Natural killer cell (primary cell): Measurements from ENCODE around the gene MBD6. TPM values are rescaled to one million over a fixed set of nuclear protein-coding genes. Genes with fewer than 3 reads are reported as not detected.

ENCODE experiments used
- ATAC-seq, 3 donors: fragments of 150-1000 bp in 2 of 3; fragments of 200-7000 bp in 1 of 3; cut with Tn5 transposase; 1 replicate in 1 of 3; 2 replicates in 2 of 3; pipeline ENCODE4 v1.10.0; 2021; ENCODE audit warnings: mild to moderate bottlenecking in 2 of 3, moderate library complexity in 2 of 3
- DNase-seq, 2 donors: peaks; one replicate each; pipeline versions ENCODE4 v3.0.0 to v3.0.0-alpha.2; 2013 to 2021; ENCODE audit warnings: mixed read lengths in 1 of 2
- H3K27ac ChIP-seq: one replicate; pipeline ENCODE4 v1.5.1; 2013; ENCODE audit warnings: mild to moderate bottlenecking, low read length
- H3K27me3 ChIP-seq: one replicate; pipeline ENCODE4 v1.6.1; 2013; ENCODE audit warnings: low read length; ENCODE audit not compliant: control insufficient read depth, insufficient read depth
- H3K36me3 ChIP-seq: one replicate; pipeline ENCODE4 v1.6.1; 2013; ENCODE audit warnings: low read length; ENCODE audit not compliant: control insufficient read depth, insufficient read depth
- H3K4me1 ChIP-seq: one replicate; pipeline ENCODE4 v1.6.1; 2013; ENCODE audit warnings: low read length; ENCODE audit not compliant: control insufficient read depth, insufficient read depth
- H3K4me3 ChIP-seq: one replicate; pipeline ENCODE4 v1.5.1; 2013; ENCODE audit warnings: low read length
- H3K9me3 ChIP-seq: one replicate; pipeline ENCODE4 v1.6.1; 2013; ENCODE audit warnings: low read length; ENCODE audit not compliant: control insufficient read depth, insufficient read depth
- H3K27ac Mint-ChIP-seq, 2 donors: one replicate each; pipeline ENCODE4 v1.8.0; 2022; ENCODE audit warnings: mild to moderate bottlenecking in 2 of 2, mixed read lengths in 2 of 2, moderate library complexity in 1 of 2
- H3K27me3 Mint-ChIP-seq, 2 donors: one replicate each; pipeline ENCODE4 v1.8.0; 2022; ENCODE audit warnings: low read depth in 2 of 2, mixed read lengths in 2 of 2
- H3K36me3 Mint-ChIP-seq: one replicate; pipeline ENCODE4 v1.8.0; 2022; ENCODE audit warnings: mixed read lengths
- H3K4me1 Mint-ChIP-seq, 2 donors: one replicate each; pipeline ENCODE4 v1.8.0; 2022; ENCODE audit warnings: mixed read lengths in 2 of 2
- H3K4me3 Mint-ChIP-seq: one replicate; pipeline ENCODE4 v1.8.0; 2022; ENCODE audit warnings: mild to moderate bottlenecking, moderate library complexity, mixed read lengths
- H3K9me3 Mint-ChIP-seq, 2 donors: one replicate each; pipeline ENCODE4 v1.8.0; 2022; ENCODE audit warnings: mixed read lengths in 2 of 2
- CTCF ChIP-seq: fragments of 200-600 bp; IDR thresholded peaks from one replicate; pipeline ENCODE4 v1.8.0; 2022; ENCODE audit warnings: antibody characterized with exemption
- WGBS: methylation state at CpG from one replicate; pipeline ENCODE4 v1.1.7; 2013; ENCODE audit warnings: missing lambda C conversion rate; ENCODE audit not compliant: insufficient coverage; 5-methylcytosine and 5-hydroxymethylcytosine counted together
- intact Hi-C: fragments of 100-400 bp; cut with micrococcal nuclease; formaldehyde crosslinking; loops from one replicate; pipeline ENCODE4 v1.14.2; 2022
- total RNA-seq, 4 donors: library from RNA; stranded (reverse); fragments of 120-200 nt in 1 of 4; gene quantifications; one replicate each; pipeline versions ENCODE4 v1.2.3 to v1.2.4, GENCODE V29; 2013 to 2022

Gene MBD6
- total RNA-seq, 3 donors from 2014 or later (not counting 1 experiment from before 2014, with no cell fraction given), result 130 to 142 (median 139) TPM

GRCh38 chr12:57521525-57522010, 1.1 kb upstream of the MBD6 start:
- H3K4me3 Mint-ChIP-seq, result peak overlapping the region; percentile 97
- no peak for TF ChIP-seq CTCF
- H3K27me3 ChIP-seq, result no peaks in the 10 kb centered on the region
- H3K36me3 Mint-ChIP-seq, result peaks cover 7% of the 10 kb centered on the region
- no peaks in the 10 kb centered on the region for H3K27me3 Mint-ChIP-seq
- no peaks in the 10 kb centered on the region for H3K9me3 ChIP-seq
- H3K4me1 Mint-ChIP-seq, result peaks cover 33 to 90% of the 10 kb centered on the region in 2 donors
- WGBS, result 69% methylated on average over 17 of the region's 17 CpGs
- ATAC-seq, result no peak
- H3K27ac ChIP-seq, result peak overlapping the region; percentile 97
- peaks cover 28% of the 10 kb centered on the region for H3K36me3 ChIP-seq
- no peaks in the 10 kb centered on the region for H3K9me3 Mint-ChIP-seq
- DNase-seq, result peak in 1 of 2 donors; percentile 40
- H3K4me1 ChIP-seq, result peaks cover 63% of the 10 kb centered on the region
- H3K4me3 ChIP-seq, result peak overlapping the region; percentile 58
- intact Hi-C loops, result loop anchor here (2.0 to 5.0 kb wide), 2 partner anchors 35 to 171 kb away; partner anchors contain the start of gene OS9
- H3K27ac Mint-ChIP-seq, result peak overlapping the region; percentile 99

GRCh38 chr12:57522887-57523705, 472 bp downstream of the MBD6 start:
- Mint-ChIP-seq H3K27me3 (no peaks in the 10 kb centered on the region), H3K4me3 (peak overlapping the region; percentile 91), H3K27ac (peak overlapping the region; percentile 99), H3K9me3 (no peaks in the 10 kb centered on the region), H3K36me3 (no peaks in the 10 kb centered on the region), H3K4me1 (peaks cover 32 to 82% of the 10 kb centered on the region in 2 donors)
- Histone ChIP-seq H3K9me3 (no peaks in the 10 kb centered on the region), H3K4me3 (peak overlapping the region; percentile 71), H3K27ac (peak overlapping the region; percentile 79), H3K4me1 (peaks cover 61% of the 10 kb centered on the region), H3K27me3 (no peaks in the 10 kb centered on the region), H3K36me3 (peaks cover 29% of the 10 kb centered on the region)
- intact Hi-C loops, result loop anchor here (2.0 to 5.0 kb wide), 2 partner anchors 36 to 169 kb away; partner anchors contain the start of gene OS9
- WGBS, result 2% methylated on average over 17 of the region's 38 CpGs
- DNase-seq (peak in 1 of 2 donors; percentile 70), ATAC-seq (no peak)
- no peak for TF ChIP-seq CTCF

- Mint-ChIP-seq H3K36me3 (no peaks in the 10 kb centered on the region), H3K4me3 (peak overlapping the region; percentile 91), H3K27ac (peak overlapping the region; percentile 86 to 99), H3K9me3 (no peaks in the 10 kb centered on the region), H3K4me1 (peaks cover 24 to 74% of the 10 kb centered on the region in 2 donors), H3K27me3 (no peaks in the 10 kb centered on the region)
- Histone ChIP-seq H3K4me1 (peaks cover 53% of the 10 kb centered on the region), H3K27ac (peak overlapping the region; percentile 79), H3K9me3 (no peaks in the 10 kb centered on the region), H3K4me3 (peak overlapping the region; percentile 71), H3K36me3 (peaks cover 35% of the 10 kb centered on the region), H3K27me3 (no peaks in the 10 kb centered on the region)
- TF ChIP-seq CTCF, result no peak
- peak in 1 of 2 donors; percentile 63 for DNase-seq
- ATAC-seq, result no peak
- WGBS, result 77% methylated on average over 14 of the region's 14 CpGs
- intact Hi-C loops, result loop anchor here (2.0 to 5.0 kb wide), 2 partner anchors 37 to 168 kb away; partner anchors contain the start of gene OS9
Measured at GRCh38 chr12:57523706-57524614, 1.3 kb downstream of the MBD6 start.
